GM19372 (cell line): ENCODE results near the gene DIAPH2.
A peak's percentile ranks its signal among the peaks of the same experiment; 100 is the strongest.

Source experiments
- ATAC-seq: cut with Tn5 transposase; IDR thresholded peaks from one replicate; pipeline ENCODE4 v1.9.1; 2021; ENCODE audit warnings: mild to moderate bottlenecking, low read depth, moderate library complexity; ENCODE audit not compliant: unreplicated experiment

Gene DIAPH2

DNA sequence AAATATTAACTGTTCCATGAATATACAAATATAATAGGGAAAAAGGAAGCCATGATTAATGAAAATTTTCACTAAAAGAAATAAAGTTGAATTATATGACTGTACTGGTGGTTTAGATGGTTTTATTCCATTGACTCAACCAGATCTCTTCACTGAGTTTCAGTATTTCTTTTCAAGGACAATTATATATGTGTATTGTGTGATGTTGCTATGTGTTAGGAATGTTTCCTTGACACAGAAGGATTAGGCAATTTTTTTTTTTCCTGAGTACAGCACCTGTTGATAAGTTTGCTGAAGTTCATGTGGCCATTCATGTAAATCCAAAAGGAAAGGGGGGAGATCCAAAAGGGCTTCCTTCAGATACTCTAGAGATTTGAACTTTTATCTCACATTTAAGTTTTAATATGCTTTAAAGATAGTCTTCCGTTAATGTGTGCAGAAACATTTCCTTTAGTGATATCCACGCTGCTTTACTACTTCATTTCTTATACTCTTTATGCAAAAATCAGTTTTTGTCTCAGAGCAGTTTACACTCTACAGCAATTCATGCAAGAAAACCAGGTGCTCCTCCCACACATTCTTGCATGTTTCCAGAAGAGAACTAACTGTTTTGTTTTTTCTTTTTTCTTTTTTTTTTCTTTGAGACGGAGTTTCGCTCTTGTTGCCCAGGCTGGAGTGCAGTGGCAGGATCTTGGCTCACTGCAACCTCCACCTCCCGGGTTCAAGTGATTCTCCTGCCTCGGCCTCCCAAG lies 448.2 kb downstream of the DIAPH2 start:
- no peak for ATAC-seq

DNA sequence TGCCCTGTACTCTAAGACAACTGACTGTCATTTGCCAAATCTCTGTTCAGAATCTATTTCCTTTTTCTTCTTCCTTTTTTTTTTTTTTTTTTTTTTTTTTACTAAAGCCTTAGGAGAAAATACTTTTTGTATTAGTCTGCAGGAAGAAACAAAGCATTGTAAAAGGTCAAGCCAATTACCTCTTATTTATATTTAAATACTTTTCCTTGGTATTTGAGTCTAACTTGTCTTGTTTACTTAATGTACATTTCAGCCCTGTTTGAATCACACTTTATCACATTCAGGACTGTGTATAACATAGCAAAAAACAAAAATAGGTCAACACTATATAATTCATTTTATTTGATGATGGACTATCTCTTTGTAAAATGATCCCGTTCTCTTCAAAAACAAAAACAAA lies 461.3 kb downstream of the DIAPH2 start:
- ATAC-seq, result no peak

DNA sequence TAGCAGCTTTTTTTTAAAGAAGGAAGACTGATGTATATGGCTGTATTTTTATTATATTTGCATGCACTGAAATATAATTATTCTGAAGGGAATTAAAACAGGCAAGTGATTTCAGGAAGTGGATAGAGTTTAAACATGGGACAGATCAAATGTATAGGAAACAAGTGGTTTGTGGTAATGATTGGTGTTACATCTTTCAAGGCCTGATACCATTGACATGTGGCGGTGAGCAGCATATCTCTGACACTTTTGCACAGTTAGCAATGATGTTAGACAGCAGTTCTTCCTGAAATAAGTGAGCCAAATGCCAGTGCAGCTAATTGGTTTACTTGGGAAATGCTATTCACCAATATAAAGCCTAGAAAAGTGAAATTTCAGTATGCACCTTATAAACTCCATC lies 471.2 kb downstream of the DIAPH2 start:
- no peak for ATAC-seq

DNA sequence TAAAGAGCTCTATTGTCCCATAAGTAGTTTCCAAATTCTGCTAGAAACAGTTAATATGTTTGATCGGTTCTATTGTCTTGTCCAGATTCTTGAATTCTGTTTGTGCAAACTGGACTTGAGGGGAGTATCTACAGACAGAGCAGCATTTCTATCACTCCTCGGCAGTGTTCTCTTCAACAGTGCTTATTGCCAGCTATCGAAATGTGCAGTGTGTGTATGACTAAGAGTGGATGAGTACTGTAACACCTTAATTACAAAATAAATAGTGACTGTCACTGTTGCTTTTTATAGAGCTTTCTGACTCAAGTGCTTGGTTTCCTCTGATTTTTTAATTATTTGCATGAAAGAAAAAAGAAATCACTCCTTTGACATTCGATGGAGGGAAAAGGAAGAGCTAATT lies 473.6 kb downstream of the DIAPH2 start:
- no peak for ATAC-seq

DNA sequence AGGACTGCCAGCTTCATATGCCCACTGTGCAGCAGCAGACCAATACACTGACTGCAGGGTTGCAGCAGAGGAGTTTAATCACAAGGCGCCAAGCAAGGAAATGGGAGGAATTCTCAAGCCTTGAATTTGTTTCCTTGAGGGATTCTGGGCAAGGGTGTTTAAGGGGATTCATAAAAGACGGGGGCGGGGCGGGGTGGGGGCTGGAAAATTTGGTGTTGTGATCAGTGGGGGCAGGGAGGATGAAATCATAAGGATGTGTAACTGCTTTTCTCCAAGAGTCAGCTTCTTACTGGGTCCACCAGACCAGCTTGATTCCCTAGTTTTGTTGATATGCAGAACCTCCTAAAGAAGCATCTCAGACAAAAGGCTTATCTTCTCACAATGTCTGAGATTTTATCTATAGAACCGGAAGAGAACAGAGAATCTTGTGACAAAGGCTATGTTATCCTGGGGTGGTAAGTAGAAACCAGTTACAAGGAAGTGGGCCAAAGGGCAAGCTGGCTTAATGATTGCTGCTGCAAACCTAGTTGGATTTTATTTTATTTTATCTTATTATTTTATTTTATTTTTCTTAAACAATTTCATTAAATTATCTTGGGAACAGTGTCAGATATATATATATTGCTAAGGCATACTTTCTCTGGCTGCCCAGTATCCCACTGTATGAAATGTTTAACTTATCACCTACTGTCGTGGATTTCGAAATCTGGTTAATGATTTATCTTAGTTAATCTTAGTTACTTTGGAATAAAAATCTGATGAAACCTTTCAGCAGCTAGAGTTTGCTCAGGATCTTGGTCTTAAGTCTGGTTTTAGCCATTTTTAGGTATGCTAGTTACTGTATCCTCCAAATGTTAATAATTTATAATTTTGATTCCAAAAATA lies 475.5 kb downstream of the DIAPH2 start:
- no peak for ATAC-seq

DNA sequence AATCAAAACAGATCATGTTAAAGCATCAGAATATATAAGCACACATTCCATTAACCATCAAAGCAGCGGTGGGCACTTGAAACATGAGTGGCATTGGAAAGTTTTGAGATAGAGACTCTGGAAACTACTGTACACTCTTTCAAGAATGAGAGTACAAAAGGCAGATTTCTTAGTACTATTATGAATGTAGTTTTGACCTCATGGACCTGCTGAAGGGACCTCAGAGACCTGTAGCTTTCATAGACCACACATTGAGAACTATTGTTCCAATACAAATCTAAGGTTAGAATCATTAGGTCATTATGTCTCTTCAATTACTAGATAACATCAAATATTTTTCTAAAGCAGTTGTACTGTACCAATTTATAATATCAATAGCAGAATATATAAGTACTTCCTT lies 482.7 kb downstream of the DIAPH2 start:
- ATAC-seq, result no peak

DNA sequence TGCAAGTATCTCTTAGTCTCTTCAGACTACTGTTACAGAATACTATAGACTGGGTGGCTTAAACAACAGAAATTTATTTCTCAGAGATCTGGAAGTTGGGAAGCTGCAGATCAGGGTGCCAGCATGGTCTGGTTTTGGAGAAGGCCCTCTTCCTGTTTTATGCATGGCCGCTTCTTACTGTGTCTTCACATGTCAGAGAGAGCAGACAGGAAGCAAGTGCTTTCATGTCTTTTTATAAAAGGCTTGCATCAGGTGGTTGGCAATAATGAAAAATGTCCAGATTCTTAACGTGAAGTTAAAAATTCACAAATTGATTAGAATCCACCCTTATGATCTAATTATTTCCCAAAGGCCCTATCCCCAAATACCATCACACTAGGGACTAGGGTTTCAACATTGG lies 484.0 kb downstream of the DIAPH2 start:
- ATAC-seq, result no peak

DNA sequence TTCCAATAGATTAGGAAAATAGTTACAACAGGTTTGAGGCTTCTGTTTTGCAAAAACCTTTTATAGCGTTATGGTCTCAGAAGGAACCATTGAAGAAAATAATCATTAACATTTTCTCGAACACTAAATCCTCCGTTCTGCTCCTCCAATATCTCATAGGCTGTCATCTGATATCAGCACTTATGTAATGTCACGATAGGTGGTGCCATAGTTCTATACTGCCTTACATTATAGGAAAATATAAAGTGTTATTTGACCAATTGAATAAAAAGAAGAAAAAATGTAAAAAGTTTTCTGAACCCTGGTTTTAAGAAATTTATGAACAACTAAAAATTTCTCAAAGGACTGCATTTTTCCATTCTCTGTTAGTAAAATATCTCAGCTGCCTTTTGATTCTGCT lies 490.5 kb downstream of the DIAPH2 start:
- no peak for ATAC-seq

DNA sequence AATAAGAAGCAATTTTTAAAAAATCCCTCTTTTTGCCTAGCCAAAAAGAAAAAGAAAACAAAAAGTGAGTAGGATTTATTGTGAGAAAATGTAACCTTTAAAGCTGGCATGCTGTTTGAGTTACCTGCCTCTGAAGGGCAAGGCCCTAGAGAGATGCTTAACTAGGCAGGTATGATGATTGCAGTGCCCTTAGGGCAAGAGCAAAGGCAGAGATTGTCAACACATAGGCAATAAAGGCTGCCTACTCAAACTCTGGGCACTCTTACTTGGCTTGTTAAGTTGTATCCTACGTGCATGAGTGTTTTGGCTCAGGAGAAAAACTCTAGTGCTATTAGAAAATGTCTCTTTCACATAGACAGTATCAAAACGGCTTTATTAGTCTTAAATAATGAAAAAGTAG lies 505.0 kb downstream of the DIAPH2 start:
- no peak for ATAC-seq

DNA sequence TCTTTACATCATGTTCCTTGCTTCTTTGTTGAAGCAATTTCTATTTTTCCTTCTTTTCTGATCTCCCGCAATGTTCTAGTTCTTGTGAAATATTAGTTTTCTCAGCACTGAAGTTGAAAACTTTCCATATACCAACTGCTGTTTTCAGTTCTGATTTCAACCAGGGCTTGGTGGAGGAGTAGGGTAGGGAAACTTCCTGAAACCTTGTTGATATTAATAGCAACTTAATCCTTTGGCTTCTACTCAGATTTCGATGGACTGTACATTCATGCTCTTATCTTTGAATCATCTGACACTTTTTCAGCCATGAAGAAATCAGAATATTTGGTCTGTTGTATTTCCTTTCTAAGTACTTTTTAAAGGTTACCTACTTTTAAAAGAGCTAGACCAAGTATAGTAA lies 514.9 kb downstream of the DIAPH2 start:
- ATAC-seq, result no peak

DNA sequence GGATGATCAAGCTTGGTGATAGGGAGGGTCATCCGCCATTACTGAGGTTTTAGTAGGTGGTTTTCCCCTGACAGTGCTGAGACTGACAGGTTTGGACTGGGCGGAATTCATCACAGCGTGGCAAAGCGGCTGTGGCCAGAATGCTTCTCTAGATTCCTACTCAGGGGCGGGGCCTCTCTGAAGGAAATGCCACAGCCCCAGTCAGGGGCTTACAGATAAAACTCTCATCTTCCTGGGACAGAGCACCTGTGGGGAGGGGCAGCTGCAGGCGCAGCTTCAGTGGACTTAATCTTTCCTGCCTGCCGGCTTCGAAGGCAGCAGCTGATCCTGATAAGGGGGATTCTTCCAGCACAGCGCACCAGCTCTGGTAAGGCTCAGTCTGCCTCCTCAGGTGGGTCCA lies 515.8 kb downstream of the DIAPH2 start:
- ATAC-seq, result no peak

DNA sequence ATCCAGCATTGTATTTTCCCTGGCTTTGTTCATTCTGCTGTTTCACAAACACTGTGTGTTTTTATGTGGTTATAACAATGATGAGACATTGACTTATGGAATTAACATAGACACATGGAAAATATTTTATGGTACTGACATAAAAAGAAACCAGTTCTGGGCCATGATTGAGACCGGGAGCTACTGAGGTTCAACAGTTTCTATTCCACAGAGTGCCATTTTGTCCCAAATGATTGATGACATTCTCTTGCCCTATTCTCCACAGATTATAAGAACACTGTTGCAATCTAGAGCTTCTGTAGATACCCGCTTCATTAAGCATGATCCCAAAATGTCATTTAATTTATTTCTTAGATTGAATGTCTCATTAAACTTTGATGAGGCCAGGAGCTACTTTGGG lies 525.9 kb downstream of the DIAPH2 start:
- ATAC-seq, result no peak

DNA sequence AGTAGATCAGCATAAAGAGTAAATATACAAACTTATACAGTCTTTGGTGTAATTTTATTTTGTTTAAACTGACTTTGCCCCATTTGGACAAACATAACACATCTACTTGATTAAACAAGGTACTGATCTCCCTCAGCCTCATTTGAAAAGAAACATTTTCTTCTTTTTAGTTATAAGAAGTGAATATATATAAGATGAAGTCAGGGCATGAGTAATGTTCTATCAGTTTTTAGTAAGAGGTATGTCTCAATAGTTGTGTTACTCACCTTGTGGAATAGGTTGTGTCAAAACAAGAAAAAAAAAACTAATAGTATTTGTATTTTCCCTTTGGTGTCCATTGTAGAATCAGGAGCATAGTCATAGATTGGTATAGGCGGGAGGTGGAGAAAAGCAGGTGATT lies 526.4 kb downstream of the DIAPH2 start:
- no peak for ATAC-seq

DNA sequence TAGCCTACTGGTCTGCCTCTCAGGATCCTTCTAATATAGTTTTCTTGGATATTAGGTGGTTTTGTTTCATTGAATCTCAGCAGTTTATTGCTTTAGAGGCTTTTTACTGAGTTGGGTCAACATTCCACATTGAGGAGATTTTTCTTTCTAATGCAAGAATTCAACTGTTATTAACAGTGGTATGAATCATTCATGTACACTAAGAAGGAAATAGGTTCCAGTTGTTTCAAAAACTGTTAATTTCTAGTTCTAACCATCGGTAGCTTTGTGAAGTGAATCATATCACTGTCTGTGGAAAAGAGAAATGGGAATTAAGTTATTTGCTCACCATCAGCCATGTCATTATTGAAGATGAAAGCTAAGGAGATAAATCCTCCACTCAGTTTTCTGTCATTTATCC lies 530.5 kb downstream of the DIAPH2 start:
- ATAC-seq, result no peak

DNA sequence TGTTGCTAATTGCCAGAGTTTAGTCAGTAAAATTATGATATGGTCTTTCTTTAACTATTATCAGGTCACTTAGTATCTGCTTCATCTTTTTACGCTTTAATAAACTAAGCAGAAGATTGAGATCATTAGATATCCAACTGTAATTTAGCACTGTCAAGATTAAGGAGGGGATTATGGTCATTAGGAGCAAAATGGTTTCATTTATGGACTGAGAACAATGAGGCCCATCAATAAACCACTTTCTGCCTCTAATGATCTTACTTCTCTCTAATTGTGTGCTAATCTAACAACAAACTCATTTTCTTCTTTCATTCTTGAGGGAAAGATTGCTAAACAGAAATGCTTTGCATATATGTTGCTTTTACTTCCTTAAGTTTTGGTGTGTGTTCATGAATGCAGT lies 539.5 kb downstream of the DIAPH2 start:
- ATAC-seq, result no peak

DNA sequence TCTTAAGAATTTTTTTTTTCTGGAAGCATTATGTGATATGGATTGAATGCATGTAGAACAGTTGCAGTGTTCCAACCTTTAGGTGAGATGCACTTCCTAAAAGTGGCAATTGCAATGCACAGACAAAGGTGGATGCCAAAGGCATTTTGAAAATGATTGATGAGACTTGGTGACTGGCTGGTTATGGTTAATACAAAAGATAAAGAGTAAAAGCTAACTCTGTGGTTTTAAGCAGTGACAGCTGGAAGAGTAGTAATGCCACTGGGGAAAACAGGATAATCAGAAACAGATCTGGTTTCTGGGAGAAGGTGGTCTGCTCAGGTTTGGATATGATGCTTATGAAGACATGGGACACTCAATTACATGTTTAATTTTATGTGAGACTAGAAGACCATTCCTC lies 544.7 kb downstream of the DIAPH2 start:
- ATAC-seq, result no peak

DNA sequence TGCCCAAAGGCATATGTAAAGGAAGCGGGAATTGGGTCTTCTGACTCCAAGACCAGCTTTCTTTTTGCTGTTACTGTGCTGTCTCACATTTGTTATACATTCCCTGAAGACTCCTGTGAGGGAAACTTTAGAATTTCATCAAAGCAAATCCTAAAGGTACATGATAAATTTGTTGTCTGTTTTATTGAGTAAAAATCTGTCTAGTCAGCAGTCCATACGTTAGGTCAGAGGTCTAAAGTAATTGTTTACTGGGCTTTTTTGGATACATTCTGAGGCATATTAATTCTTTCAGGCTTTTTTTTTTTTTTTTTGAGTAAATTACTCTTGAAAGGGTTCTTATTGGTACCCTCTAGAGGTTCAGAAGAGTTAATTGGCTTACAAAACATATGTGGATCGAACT lies 546.3 kb downstream of the DIAPH2 start:
- no peak for ATAC-seq

DNA sequence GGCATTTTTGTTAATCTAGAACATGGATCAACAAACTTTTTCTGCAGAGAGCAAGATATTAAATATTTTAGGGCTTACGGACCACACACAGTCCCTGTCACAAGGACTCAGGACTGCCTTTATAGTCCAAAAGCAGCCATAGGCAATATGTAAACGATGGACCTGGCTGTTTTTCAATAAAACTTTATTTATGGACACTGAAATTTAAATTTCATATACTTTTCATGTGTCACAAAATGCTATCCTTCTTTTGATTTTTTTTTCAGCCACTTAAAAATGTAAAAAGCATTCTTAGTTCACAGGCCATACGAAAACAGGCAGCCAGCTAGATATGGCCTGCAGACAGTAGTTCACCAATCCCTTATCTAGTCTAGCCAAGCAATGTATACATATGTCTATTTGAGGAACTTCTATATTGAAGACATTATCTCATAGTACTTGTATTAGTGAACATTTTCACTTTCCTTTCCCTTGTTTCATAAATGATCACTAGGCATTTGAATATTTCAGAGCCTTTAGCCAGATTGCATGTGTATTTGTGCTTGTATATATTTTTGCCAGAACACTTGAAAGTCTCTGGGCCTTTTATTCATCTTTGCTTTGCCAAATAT lies 549.9 kb downstream of the DIAPH2 start:
- ATAC-seq, result peak; percentile 100

DNA sequence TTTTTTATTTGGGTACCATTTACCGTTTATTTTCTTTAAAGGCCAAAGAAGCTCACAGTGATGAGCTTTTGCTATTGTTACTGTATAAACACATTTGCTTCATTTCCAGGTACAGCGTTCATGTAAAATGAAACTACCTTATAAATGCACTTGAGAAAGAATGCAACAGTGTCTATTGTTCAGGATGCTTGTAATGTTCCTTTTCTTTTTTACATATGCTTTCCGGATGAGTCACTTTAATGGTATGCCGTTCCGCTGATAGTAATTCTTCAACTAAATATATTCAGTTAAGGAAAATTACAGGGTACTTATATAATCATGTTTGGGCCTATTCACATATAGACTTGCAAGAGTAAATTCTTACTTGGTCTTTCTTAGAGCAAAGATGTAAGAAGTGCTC lies 554.0 kb downstream of the DIAPH2 start:
- ATAC-seq, result no peak

DNA sequence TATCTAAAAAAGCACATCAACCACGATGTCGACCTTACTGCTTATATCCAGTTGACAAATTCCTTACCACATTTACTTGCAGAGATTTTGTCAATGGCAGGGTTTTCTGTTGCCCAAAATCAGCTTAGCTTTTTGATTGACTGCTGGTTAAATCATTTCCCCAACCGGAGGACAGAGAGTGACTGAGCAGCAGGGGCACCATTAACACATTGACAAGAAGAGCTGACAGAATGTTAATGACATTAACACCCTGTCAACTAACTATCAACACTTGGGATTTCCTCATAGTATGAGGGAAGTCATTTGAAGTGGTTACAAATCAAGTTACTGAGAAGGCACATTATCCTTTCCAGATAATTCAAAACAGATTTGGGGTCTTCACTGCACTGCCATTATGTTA lies 567.5 kb downstream of the DIAPH2 start:
- no peak for ATAC-seq

DNA sequence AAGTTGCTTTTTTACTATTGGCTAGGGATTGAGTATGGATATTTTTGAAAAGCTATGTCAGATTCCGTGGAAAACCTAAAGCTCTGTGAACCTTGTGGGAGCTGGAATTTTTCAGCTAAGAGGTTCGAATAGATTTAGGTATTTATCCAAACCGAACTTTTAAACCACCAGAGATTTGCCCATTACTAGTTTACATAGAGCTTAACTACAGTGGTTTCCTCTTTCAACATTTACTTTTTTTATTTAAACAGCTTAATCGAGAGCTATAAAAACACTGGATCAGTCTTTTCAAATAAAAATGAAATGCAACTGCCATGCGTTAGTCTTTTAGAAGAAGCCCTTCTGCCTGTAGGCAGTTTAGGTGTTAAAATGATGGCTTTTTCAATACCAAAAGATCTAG lies 576.0 kb downstream of the DIAPH2 start:
- no peak for ATAC-seq
